Panc1 (cell line): ENCODE results near the gene TOMM70. TPM values are rescaled to one million over a fixed set of nuclear protein-coding genes. Genes with fewer than 3 reads are reported as not detected.

Experiments
- ATAC-seq: fragments of 200-7000 bp; cut with Tn5 transposase; 2 replicates; pipeline ENCODE4 v1.9.1; 2020; ENCODE audit warnings: mild to moderate bottlenecking, moderate library complexity
- BruUV-seq: library from RNA; stranded (reverse); fragments of 400-500 nt; replicated peaks from 2 replicates; lab custom pipeline; 2021; lab: Mats Ljungman, UMichigan
- CTCF ChIA-PET: fragments of 300-600 bp; sonication (Branson Sonifier 250); formaldehyde crosslinking; loops from one replicate; lab custom pipeline; 2022; ENCODE audit warnings: antibody characterized with exemption; lab: Charles Lee
- POLR2A ChIA-PET: fragments of 300-600 bp; sonication (Branson Sonifier 250); formaldehyde crosslinking; loops from one replicate; lab custom pipeline; 2022; ENCODE audit warnings: antibody characterized with exemption; lab: Charles Lee
- DNase-seq: peaks from one replicate; pipeline ENCODE4 v3.0.0-alpha.2; 2010; ENCODE audit warnings: low read depth, low spot score
- H3K27ac ChIP-seq: 2 replicates; pipeline ENCODE4 v1.5.1; 2011; ENCODE audit warnings: mild to moderate bottlenecking, low read length, inconsistent platforms
- H3K27me3 ChIP-seq: fragments of 200-500 bp; sonication (Bioruptor generic); 2 replicates; pipeline ENCODE4 v1.6.0; 2014; ENCODE audit warnings: low read length, inconsistent platforms; ENCODE audit not compliant: control insufficient read depth, insufficient read depth
- H3K36me3 ChIP-seq: fragments of 200-500 bp; sonication (Bioruptor generic); 2 replicates; pipeline ENCODE4 v1.5.1; 2014; ENCODE audit warnings: inconsistent platforms, mild to moderate bottlenecking, low read length, moderate library complexity; ENCODE audit not compliant: control insufficient read depth, insufficient read depth
- H3K4me1 ChIP-seq: 2 replicates; pipeline ENCODE4 v1.5.1; 2011; ENCODE audit warnings: inconsistent platforms, mild to moderate bottlenecking, low read length, moderate library complexity; ENCODE audit not compliant: control insufficient read depth, insufficient read depth
- H3K4me3 ChIP-seq, 2 experiments: 2 replicates each; pipeline ENCODE4 v1.5.1; 2011 to 2012; ENCODE audit warnings: low read depth in 2 of 2, low read length in 2 of 2, mild to moderate bottlenecking in 2 of 2, inconsistent platforms in 1 of 2, moderate library complexity in 1 of 2
- H3K9me3 ChIP-seq: fragments of 200-500 bp; sonication (Bioruptor generic); 2 replicates; pipeline ENCODE4 v1.5.1; 2014; ENCODE audit warnings: low read depth, mild to moderate bottlenecking, inconsistent platforms, low read length, moderate library complexity; ENCODE audit not compliant: control insufficient read depth, insufficient read depth
- POLR2AphosphoS5 ChIP-seq: IDR thresholded peaks from 2 replicates; pipeline ENCODE4 v1.6.1; 2012; ENCODE audit warnings: mild to moderate bottlenecking, low read depth, low read length, moderate library complexity
- SIN3A ChIP-seq: IDR thresholded peaks from 2 replicates; pipeline ENCODE4 v1.6.1; 2012; ENCODE audit warnings: low read depth, mild to moderate bottlenecking, low read length, moderate library complexity, borderline replicate concordance; ENCODE audit not compliant: insufficient read depth
- TCF7L2 ChIP-seq: IDR thresholded peaks from 2 replicates; pipeline ENCODE4 v1.6.1; 2011; ENCODE audit warnings: mild to moderate bottlenecking, low read depth, low read length, inconsistent platforms
- in situ Hi-C: cut with HindIII; loops from 2 replicates; pipeline ENCODE4 v1.10.0; 2016; ENCODE audit warnings: low sequenced_read_pairs, low pct_unique_long_range_greater_than_20kb
- intact Hi-C: fragments of 100-400 bp; cut with micrococcal nuclease; formaldehyde crosslinking; loops from one replicate; pipeline ENCODE4 v1.10.0; 2022; ENCODE audit not compliant: unreplicated experiment
- total RNA-seq: library from RNA; stranded (reverse); gene quantifications from one replicate; pipeline ENCODE4 v1.2.1, GENCODE V29; 2021; ENCODE audit not compliant: unreplicated experiment
- TF ChIP-seq, protein P1 (sequence below): fragments of 450-650 bp; IDR thresholded peaks from 2 replicates; pipeline ENCODE4 v1.5.1; 2017; ENCODE audit warnings: mild to moderate bottlenecking
- TF ChIP-seq, protein P2 (sequence below), 2 experiments: IDR thresholded peaks; 2 replicates each; pipeline ENCODE4 v1.6.1; 2011 to 2012; ENCODE audit warnings: low read depth in 2 of 2, control low read depth in 1 of 2, low read length in 1 of 2, mild to moderate bottlenecking in 1 of 2, moderate library complexity in 1 of 2; ENCODE audit not compliant: insufficient read depth in 1 of 2

The TOMM70 gene
- total RNA-seq, 1 experiment from 2014 or later: 55.7 TPM

DNA sequence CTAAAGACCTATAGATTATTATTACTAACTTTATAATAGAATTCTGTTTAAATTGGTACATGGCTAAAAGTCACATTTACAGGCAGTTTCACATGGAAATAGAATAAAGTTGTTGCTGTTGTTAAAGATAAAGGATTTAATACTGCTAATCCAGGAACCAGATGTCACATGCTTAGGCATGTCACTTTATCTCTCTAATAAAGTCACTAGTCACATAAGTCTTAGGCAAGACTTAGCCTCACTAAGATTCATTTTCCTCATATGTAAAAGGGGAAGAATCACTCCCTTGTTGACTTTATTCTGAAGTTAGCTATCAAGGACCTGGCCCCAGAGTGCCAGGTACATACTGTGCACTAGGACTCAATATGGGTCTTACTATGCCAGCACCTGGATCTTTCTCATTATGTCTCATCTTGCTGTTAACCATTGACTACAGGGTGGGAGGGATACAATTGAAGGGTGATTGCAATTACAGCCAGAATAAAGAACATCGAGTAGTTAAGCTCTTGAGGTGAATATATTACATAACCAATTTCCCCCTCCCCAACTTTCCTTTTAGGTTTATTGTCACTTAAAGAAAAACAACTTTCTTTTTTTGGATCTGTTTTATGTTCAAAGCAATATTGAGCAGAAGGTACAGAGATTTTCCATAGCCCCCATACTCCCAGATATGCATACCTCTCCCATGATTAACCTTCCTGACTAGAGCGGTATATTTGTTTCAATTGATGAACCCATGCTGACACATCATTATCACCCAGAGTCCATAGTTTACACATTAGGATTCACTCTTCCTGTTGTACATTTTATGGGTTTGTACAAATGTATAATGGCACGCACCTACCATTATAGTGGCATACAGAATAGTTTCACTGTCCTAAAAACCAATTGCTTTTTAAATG, 37.1 kb upstream of the TOMM70 start:
- in situ Hi-C loops: no loop called here
- TF ChIP-seq POLR2AphosphoS5: no peak
- TF ChIP-seq, protein P1, sequence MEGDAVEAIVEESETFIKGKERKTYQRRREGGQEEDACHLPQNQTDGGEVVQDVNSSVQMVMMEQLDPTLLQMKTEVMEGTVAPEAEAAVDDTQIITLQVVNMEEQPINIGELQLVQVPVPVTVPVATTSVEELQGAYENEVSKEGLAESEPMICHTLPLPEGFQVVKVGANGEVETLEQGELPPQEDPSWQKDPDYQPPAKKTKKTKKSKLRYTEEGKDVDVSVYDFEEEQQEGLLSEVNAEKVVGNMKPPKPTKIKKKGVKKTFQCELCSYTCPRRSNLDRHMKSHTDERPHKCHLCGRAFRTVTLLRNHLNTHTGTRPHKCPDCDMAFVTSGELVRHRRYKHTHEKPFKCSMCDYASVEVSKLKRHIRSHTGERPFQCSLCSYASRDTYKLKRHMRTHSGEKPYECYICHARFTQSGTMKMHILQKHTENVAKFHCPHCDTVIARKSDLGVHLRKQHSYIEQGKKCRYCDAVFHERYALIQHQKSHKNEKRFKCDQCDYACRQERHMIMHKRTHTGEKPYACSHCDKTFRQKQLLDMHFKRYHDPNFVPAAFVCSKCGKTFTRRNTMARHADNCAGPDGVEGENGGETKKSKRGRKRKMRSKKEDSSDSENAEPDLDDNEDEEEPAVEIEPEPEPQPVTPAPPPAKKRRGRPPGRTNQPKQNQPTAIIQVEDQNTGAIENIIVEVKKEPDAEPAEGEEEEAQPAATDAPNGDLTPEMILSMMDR: no peak
- no peak for TF ChIP-seq TCF7L2
- TF ChIP-seq SIN3A: no peak
- TF ChIP-seq, protein P2, sequence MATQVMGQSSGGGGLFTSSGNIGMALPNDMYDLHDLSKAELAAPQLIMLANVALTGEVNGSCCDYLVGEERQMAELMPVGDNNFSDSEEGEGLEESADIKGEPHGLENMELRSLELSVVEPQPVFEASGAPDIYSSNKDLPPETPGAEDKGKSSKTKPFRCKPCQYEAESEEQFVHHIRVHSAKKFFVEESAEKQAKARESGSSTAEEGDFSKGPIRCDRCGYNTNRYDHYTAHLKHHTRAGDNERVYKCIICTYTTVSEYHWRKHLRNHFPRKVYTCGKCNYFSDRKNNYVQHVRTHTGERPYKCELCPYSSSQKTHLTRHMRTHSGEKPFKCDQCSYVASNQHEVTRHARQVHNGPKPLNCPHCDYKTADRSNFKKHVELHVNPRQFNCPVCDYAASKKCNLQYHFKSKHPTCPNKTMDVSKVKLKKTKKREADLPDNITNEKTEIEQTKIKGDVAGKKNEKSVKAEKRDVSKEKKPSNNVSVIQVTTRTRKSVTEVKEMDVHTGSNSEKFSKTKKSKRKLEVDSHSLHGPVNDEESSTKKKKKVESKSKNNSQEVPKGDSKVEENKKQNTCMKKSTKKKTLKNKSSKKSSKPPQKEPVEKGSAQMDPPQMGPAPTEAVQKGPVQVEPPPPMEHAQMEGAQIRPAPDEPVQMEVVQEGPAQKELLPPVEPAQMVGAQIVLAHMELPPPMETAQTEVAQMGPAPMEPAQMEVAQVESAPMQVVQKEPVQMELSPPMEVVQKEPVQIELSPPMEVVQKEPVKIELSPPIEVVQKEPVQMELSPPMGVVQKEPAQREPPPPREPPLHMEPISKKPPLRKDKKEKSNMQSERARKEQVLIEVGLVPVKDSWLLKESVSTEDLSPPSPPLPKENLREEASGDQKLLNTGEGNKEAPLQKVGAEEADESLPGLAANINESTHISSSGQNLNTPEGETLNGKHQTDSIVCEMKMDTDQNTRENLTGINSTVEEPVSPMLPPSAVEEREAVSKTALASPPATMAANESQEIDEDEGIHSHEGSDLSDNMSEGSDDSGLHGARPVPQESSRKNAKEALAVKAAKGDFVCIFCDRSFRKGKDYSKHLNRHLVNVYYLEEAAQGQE (IDR thresholded peaks at IDR 0.05; ENCODE audit: insufficient read depth in 1 of 2, low read depth in 2 of 2, low read length in 1 of 2): no peak
- Histone ChIP-seq H3K4me1 (no peaks in the 10 kb centered on the region), H3K36me3 (no peaks in the 10 kb centered on the region), H3K9me3 (no peaks in the 10 kb centered on the region), H3K4me3 (no peak overlapping the region), H3K27me3 (no peaks in the 10 kb centered on the region), H3K27ac (no peak overlapping the region)
- ATAC-seq: no peak
- ChIA-PET CTCF (no interaction called here), POLR2A (interaction anchor here (0.6 kb wide), 1 partner anchor 50 kb away, joined by 5 read pairs; no protein-coding TSS in a partner anchor)
- intact Hi-C loops: no loop called here
- no peak for DNase-seq
- no TSS peak for BruUV-seq

DNA sequence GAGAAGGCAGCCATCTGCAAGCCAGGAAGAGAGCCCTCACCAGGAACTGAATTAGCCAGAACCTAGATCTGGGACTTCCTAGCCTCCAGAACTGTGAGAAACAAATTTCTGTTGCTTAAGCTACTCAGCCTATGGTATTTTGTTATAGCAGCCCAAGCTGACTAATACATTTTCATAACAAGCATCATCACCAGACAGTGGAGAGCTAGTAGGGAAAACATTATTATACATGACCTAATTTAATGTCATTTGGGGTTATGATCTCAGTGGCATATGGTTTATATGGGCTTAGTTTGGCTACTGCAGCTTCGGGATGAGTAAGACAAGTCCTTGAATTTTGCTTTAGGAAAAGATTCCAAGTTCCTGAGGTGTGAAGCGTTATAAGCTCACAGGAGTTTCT, 36.1 kb upstream of the TOMM70 start:
- H3K27ac ChIP-seq: no peak overlapping the region
- in situ Hi-C loops: no loop called here
- intact Hi-C loops: no loop called here
- H3K9me3 ChIP-seq: no peaks in the 10 kb centered on the region
- ChIA-PET POLR2A (interaction anchor here (0.6 kb wide), 1 partner anchor 49 kb away, joined by 5 read pairs; no protein-coding TSS in a partner anchor), CTCF (no interaction called here)
- DNase-seq (no peak), ATAC-seq (no peak)
- H3K36me3 ChIP-seq: no peaks in the 10 kb centered on the region
- no peaks in the 10 kb centered on the region for H3K4me1 ChIP-seq
- BruUV-seq: no TSS peak
- H3K4me3 ChIP-seq: no peak overlapping the region
- H3K27me3 ChIP-seq: no peaks in the 10 kb centered on the region
- TF ChIP-seq, protein P1: no peak
- TF ChIP-seq SIN3A (no peak), POLR2AphosphoS5 (no peak), TCF7L2 (no peak)
- TF ChIP-seq, protein P2 (IDR thresholded peaks at IDR 0.05; ENCODE audit: insufficient read depth in 1 of 2, low read depth in 2 of 2, low read length in 1 of 2): no peak
